Muscle of back (tissue), 11 donors: ENCODE results near the gene SRP14. TPM values are rescaled to one million over a fixed set of nuclear protein-coding genes. Genes with fewer than 3 reads are reported as not detected.

Experiments
- DNase-seq, 3 donors: peaks; one replicate each; pipeline versions ENCODE4 v3.0.0 to v3.0.0-alpha.2; 2013
- polyA plus RNA-seq, 10 donors: library from polyadenylated mRNA; unstranded; fragments of 120-200 nt; gene quantifications; one replicate each; pipeline ENCODE4 v1.2.1, GENCODE V29; 2013; ENCODE audit not compliant: insufficient read length in 10 of 10

The SRP14 gene
- polyA plus RNA-seq, 10 donors: 277 to 417 (median 317) TPM

- no peak for DNase-seq
Observed at GRCh38 chr15:40070608-40071218, 31.7 kb upstream of the SRP14 start.

GRCh38 chr15:40070166-40070557 lies 31.2 kb upstream of the SRP14 start:
- DNase-seq: no peak

GRCh38 chr15:40069178-40070165 lies 30.5 kb upstream of the SRP14 start:
- DNase-seq: peak; percentile 76 to 87 (median 84)

GRCh38 chr15:40067921-40068624 lies 29.1 kb upstream of the SRP14 start:
- no peak for DNase-seq

GRCh38 chr15:40066589-40066988 lies 27.6 kb upstream of the SRP14 start:
- no peak for DNase-seq

GRCh38 chr15:40065166-40065565 lies 26.2 kb upstream of the SRP14 start:
- no peak for DNase-seq

GRCh38 chr15:40064231-40064894 lies 25.4 kb upstream of the SRP14 start:
- peak in 1 of 3 donors; percentile 84 for DNase-seq

- peak in 1 of 3 donors; percentile 63 for DNase-seq
Observed at GRCh38 chr15:40063563-40064011, 24.6 kb upstream of the SRP14 start.

- DNase-seq: no peak
Observed at GRCh38 chr15:40062816-40063562, 24.0 kb upstream of the SRP14 start.

- DNase-seq: no peak
Observed at GRCh38 chr15:40061212-40061901, 22.4 kb upstream of the SRP14 start.

GRCh38 chr15:40060236-40060961 lies 21.4 kb upstream of the SRP14 start:
- DNase-seq: no peak

- DNase-seq: no peak
Observed at GRCh38 chr15:40059821-40060220, 20.8 kb upstream of the SRP14 start.

- no peak for DNase-seq
Observed at GRCh38 chr15:40058476-40059140, 19.6 kb upstream of the SRP14 start.

GRCh38 chr15:40055576-40056293 lies 16.8 kb upstream of the SRP14 start:
- DNase-seq: no peak

- DNase-seq: peak in 2 of 3 donors; percentile 50 to 85
Observed at GRCh38 chr15:40054855-40055575, 16.0 kb upstream of the SRP14 start.

GRCh38 chr15:40054605-40054854 lies 15.5 kb upstream of the SRP14 start:
- DNase-seq: no peak

GRCh38 chr15:40053831-40054604 lies 15.0 kb upstream of the SRP14 start:
- no peak for DNase-seq
